ENCODE results near the gene PIGV. TPM values are rescaled to one million over a fixed set of nuclear protein-coding genes. Genes with fewer than 3 reads are reported as not detected.

The PIGV gene
- polyA plus RNA-seq, 1 donor (not counting 4 experiments of a cell fraction or from before 2014, with no cell fraction given) = 14.2 TPM

GRCh38 chr1:26745191-26745590 is 42.6 kb upstream of the PIGV start:
- H4K20me1 ChIP-seq (ENCODE audit: control insufficient read depth, extremely low read depth, insufficient read depth, low read length) = peaks cover 3% of the 10 kb centered on the region
- H3K9me3 ChIP-seq (ENCODE audit: control insufficient read depth, low read depth, low read length) = no peaks in the 10 kb centered on the region
- no peak overlapping the region for H3K4me2 ChIP-seq (ENCODE audit: control insufficient read depth, extremely low read depth, insufficient read depth, low read depth, low read length)
- dilution Hi-C loops (cut with MboI; ENCODE audit: extremely low pct_ligation_motif_present, low sequenced_read_pairs) = no loop called here
- H2AFZ ChIP-seq (ENCODE audit: control insufficient read depth, low read length) = no peak overlapping the region
- no peak for FAIRE-seq
- H3K36me3 ChIP-seq (ENCODE audit: control insufficient read depth in 2 of 2, extremely low read depth in 1 of 2, insufficient read depth in 2 of 2, low read length in 2 of 2) = peaks cover 19 to 28% of the 10 kb centered on the region in 2 experiments
- H3K79me2 ChIP-seq (ENCODE audit: control insufficient read depth, insufficient read depth, low read length) = peaks cover 37% of the 10 kb centered on the region
- peaks cover 16% of the 10 kb centered on the region for H3K4me1 ChIP-seq (ENCODE audit: control insufficient read depth, extremely low read depth, insufficient read depth, low read length)
- H3K9me1 ChIP-seq (ENCODE audit: control insufficient read depth, extremely low read depth, insufficient read depth, low read length) = no peaks in the 10 kb centered on the region
- H3K4me3 ChIP-seq (ENCODE audit: control insufficient read depth in 2 of 3, extremely low read depth in 1 of 3, insufficient read depth in 2 of 3, low read depth in 1 of 3, low read length in 3 of 3) = no peak overlapping the region
- H3K9ac ChIP-seq (ENCODE audit: control insufficient read depth, extremely low read depth, insufficient read depth, low read length) = no peak overlapping the region
- no peak for DNase-seq (ENCODE audit: low read depth, low spot score)
- H3K27me3 ChIP-seq (ENCODE audit: control insufficient read depth, extremely low read depth, insufficient read depth, low read length) = no peaks in the 10 kb centered on the region
- TF ChIP-seq EZH2 (IDR thresholded peaks at IDR 0.05; ENCODE audit: low read length) = no peak
- no peak for TF ChIP-seq CTCF (optimal IDR thresholded peaks at IDR 0.05 in 1 of 3, IDR thresholded peaks at IDR 0.05 in 1 of 3, conservative IDR thresholded peaks at IDR 0.05 in 1 of 3; ENCODE audit: extremely low read depth in 1 of 3, insufficient read depth in 2 of 3, low read length in 3 of 3)
- no peak overlapping the region for H3K27ac ChIP-seq (ENCODE audit: control insufficient read depth, insufficient read depth, low read length)

DNA sequence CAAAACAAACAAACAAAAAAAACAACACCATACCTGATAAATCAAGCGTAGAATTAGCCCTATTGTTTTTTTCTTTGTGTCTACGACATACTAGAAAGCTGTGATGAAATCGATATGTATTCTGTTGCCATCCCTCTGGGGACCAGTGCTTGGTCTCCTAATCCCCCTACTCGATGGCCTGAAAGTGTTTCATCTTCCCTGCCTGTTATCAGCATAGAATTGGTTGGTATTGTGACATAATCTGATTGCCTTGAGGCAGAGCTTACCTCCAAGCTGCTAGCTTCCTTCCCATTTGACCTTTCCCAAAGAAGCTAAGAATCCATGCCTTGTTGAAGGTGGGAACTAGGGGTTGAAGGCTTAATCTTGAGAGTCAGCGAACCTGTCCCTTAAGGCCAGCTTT is 40.7 kb upstream of the PIGV start:
- FAIRE-seq (no peak), DNase-seq (ENCODE audit: low read depth, low spot score) (no peak)
- no peaks in the 10 kb centered on the region for H3K9me3 ChIP-seq (ENCODE audit: control insufficient read depth, low read depth, low read length)
- H2AFZ ChIP-seq (ENCODE audit: control insufficient read depth, low read length) = no peak overlapping the region
- H3K27me3 ChIP-seq (ENCODE audit: control insufficient read depth, extremely low read depth, insufficient read depth, low read length) = no peaks in the 10 kb centered on the region
- H3K27ac ChIP-seq (ENCODE audit: control insufficient read depth, insufficient read depth, low read length) = no peak overlapping the region
- no peak for TF ChIP-seq EZH2 (IDR thresholded peaks at IDR 0.05; ENCODE audit: low read length)
- no peak for TF ChIP-seq CTCF (optimal IDR thresholded peaks at IDR 0.05 in 1 of 3, IDR thresholded peaks at IDR 0.05 in 1 of 3, conservative IDR thresholded peaks at IDR 0.05 in 1 of 3; ENCODE audit: extremely low read depth in 1 of 3, insufficient read depth in 2 of 3, low read length in 3 of 3)
- H3K4me3 ChIP-seq (ENCODE audit: control insufficient read depth in 2 of 3, extremely low read depth in 1 of 3, insufficient read depth in 2 of 3, low read depth in 1 of 3, low read length in 3 of 3) = no peak overlapping the region
- no peak overlapping the region for H3K4me2 ChIP-seq (ENCODE audit: control insufficient read depth, extremely low read depth, insufficient read depth, low read depth, low read length)
- no peak overlapping the region for H3K9ac ChIP-seq (ENCODE audit: control insufficient read depth, extremely low read depth, insufficient read depth, low read length)
- H3K9me1 ChIP-seq (ENCODE audit: control insufficient read depth, extremely low read depth, insufficient read depth, low read length) = no peaks in the 10 kb centered on the region
- dilution Hi-C loops (cut with MboI; ENCODE audit: extremely low pct_ligation_motif_present, low sequenced_read_pairs) = no loop called here
- H3K79me2 ChIP-seq (ENCODE audit: control insufficient read depth, insufficient read depth, low read length) = peaks cover 34% of the 10 kb centered on the region
- peaks cover 3% of the 10 kb centered on the region for H4K20me1 ChIP-seq (ENCODE audit: control insufficient read depth, extremely low read depth, insufficient read depth, low read length)
- peaks cover 22% of the 10 kb centered on the region for H3K4me1 ChIP-seq (ENCODE audit: control insufficient read depth, extremely low read depth, insufficient read depth, low read length)
- H3K36me3 ChIP-seq (ENCODE audit: control insufficient read depth in 2 of 2, extremely low read depth in 1 of 2, insufficient read depth in 2 of 2, low read length in 2 of 2) = peaks cover 17 to 21% of the 10 kb centered on the region in 2 experiments
